ENCODE results near the gene HOXA6.

The HOXA6 gene

DNA sequence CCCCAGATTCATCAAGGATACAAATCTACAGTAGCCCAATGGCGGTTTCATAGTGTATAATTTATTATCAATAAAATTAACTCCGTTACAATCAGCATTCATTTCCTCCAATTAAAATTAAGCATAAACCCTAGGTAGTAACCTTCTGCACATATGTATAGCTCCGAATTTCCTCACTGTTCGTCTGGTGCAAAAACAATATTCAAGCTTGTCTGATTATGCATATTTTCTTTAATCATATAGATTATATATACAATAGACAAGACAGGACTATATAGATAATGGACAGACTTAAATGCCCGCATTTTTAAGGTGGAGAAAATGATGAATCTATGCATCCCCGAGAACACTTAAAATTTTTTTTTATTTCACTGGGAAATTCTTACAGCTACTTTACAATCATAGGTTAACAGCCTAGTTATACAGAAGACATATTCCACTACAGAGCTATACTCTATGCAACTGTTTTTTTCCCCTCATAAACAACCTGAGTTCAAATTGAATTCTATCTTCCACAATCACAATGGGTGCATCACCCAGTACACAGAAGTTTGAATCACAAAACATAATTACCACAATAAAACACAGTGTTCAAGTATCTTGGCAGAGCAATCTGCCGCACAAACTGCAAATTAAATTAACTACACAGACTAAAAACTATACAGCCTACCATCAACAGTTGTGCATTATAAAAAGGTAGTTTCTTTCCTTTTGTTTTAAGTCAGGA is 15.2 kb upstream of the HOXA6 start:
- no peak for DNase-seq (ENCODE audit: low read depth in 1 of 2, low spot score in 1 of 2)

DNA sequence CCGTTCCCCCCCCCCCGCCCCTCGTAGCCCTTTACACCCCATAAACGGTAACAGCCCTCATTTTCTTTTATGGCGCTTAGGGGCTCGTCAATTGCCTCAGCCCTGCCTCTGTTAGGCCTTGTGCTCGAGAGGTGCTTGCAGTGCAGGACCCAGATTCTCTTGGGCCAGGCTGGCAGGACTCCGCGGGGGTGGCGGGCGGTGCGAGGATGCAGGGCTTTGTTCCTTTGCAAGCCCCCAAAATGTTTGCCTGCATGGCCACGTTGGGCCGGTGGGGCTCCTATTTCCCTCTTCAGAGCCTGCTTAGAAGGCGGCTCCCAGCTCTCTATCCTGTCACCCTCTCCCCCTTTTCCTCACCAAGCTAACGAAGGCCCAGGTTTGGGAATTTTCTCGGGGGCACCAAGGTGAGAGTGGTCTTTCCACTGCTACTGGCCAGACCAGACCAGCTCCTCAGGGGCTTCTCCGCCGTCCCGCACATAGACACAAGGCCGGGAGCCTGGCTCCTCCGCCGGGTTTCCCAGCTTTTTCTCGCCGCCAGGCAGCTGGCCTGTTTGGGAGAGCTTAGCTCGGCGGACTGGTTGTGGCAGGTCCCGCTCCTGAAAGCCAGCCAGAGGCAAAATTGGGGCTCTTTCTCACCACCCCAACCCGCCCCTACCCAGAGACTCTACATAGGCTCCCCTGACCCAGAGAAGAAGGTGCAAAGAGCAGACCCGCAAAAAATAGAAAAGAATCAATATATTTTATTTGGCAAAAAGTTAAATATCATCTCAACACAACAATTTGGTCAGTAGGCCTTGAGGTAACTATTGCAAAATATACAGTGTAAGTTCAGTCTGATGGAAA is 14.4 kb upstream of the HOXA6 start:
- DNase-seq (ENCODE audit: low read depth in 1 of 2, low spot score in 1 of 2) = no peak

DNA sequence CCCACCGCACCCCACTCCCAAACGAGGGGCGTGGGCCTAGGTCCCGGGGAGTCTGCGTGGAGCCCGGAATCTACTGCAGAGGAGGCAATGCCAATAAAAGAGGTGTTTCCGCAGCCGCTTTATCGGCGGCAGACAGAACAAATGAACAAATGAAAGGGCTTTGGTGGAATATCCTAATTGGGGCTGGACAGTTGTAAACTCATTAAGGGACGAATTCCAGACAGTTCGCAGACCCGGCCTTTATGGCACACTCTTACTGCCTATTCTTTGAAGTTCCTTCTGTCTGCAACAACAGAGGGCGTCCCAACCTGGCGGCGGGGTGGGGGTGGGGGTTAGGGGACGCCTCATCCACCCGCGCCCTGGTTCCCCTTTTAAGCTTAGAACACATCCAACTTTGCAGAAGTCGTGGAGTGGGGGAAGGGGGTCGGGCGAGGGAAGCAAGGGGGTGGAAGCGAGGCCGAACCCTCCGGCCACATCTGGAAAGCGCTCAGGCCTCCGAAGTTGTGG is 13.7 kb upstream of the HOXA6 start:
- DNase-seq (ENCODE audit: low read depth in 1 of 2, low spot score in 1 of 2) = no peak

DNA sequence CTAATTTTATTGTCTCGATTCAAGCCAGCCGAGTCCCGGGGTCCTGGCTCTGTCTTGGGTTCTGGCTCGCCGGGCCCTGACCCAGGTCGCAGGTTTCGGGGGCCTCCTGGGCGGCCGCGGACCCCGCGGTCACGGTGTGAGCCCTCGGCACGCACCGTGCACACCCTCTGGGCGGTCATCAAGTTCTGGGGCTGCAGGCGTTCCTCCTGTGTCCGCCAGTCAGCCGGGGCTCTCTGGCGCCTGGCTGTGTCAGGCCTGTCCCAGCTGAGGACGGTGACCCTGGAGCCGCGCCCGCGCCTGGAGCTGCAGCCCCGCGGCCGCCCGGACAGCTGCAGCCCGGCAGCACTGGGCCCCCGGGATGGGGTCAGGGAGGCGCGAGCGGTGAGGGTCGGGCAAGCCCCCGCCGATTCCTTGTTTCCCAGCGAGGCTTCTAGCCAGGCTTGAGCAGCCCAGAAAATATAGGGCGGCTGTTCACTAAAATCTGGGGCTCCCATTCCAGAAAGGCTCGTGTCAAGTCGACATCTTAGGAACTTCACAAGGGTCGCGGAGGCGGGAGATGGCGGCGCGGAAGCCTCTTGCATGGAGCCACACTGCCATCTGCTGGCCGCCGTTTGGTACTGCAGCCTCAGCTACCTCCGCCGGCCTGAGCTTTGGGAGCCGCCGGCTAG is 13.1 kb upstream of the HOXA6 start:
- DNase-seq (ENCODE audit: low read depth in 1 of 2, low spot score in 1 of 2) = peak; percentile 81 to 84

DNA sequence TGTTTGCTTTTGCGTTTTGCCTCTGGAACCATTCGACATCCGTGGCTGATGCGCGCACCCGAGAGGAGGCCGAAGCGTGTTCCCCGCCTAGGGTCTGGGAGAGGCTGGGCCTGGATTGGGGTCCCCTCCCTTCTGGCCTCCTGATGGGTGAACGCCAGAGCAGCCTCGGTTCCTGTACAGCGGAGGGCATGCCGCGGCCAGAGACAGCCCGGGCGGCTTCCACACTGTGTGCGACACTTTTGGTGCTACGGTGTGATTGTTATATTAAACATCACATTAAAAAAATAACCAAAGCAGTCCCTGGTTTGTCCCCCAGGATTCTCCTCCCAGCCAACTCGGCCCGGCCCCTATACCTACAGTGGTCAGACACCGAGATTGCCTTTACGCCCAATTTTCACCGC is 12.6 kb upstream of the HOXA6 start:
- DNase-seq (ENCODE audit: low read depth in 1 of 2, low spot score in 1 of 2) = no peak

DNA sequence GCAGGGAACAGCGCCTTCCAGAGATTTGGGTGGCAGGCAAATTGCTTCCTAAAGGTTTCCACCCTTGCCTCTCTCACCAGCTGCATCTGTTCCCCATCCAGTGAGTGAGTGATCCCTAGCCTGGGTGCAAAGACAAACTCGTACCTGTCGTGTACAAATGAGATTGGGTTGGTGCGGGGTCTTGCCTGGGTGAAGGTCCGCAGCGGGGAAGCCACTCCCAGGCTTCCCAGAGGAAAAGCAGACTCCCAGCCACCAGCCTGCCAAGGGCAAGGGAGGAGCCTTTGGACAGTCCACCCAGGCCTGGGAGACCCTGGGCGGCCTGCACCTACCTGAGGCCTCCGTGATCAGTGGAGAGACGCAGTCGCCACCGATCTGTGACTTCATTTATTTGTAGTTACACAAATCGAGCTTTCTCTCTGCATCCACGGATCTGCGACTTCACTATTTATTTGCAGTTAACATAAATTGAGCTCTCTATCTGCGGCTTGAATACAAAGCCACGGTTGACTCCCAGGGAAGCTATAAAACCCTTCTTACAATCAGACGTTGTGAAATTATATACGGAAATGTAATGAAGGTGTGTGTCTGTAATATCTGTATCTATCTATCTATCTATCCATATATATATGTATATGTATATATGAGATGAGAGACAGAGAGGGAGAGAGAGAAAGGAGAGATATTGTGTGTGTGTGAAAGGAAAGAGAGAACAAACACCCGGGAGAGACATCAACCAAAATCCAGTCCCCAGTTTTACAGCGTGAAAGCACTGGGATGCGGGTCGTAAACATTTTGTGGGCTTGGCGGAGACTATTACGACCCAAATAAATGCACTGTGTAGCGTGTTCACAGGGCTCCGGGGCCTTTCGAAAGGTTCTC is 11.9 kb upstream of the HOXA6 start:
- no peak for DNase-seq (ENCODE audit: low read depth in 1 of 2, low spot score in 1 of 2)

DNA sequence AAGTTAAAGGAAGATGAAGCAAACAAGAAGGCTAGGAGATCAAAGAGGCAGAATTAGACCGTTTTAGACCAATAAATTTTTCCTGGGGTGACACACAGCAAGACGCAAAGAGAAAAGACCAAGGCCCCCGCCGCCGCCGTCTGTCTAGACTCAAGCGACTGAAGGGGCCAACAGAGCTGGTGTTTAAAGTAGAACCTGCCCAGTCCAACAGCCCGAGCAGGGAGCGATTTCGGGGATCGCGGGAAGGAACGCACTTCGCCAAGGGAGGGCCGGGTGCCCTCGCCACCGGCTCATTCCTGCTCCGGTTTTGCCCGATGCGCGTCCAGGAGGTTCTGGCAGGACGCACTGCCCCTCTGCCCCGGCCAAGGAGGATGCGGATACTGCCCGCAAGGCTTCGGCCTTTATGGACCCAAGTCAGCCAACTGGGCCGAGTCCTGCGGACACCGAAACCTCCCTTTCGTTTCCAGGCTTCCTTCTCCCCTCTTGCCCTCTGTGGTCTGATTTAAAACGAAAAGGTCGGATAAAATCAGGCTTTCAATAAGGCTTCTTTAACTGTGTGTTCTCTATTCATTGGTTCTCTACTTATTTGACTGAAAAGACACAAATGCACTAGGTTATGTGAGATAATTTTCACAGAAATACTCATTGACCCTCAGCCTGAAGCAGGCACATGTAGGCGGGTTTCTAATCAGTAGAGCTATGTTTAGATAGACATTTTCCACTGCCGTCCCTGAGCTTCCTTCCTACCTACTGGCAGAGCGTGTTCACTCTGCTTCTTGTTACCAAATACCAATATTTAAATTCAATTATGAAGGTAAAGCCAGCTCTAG is 11.1 kb upstream of the HOXA6 start:
- no peak for DNase-seq (ENCODE audit: low read depth in 1 of 2, low spot score in 1 of 2)

DNA sequence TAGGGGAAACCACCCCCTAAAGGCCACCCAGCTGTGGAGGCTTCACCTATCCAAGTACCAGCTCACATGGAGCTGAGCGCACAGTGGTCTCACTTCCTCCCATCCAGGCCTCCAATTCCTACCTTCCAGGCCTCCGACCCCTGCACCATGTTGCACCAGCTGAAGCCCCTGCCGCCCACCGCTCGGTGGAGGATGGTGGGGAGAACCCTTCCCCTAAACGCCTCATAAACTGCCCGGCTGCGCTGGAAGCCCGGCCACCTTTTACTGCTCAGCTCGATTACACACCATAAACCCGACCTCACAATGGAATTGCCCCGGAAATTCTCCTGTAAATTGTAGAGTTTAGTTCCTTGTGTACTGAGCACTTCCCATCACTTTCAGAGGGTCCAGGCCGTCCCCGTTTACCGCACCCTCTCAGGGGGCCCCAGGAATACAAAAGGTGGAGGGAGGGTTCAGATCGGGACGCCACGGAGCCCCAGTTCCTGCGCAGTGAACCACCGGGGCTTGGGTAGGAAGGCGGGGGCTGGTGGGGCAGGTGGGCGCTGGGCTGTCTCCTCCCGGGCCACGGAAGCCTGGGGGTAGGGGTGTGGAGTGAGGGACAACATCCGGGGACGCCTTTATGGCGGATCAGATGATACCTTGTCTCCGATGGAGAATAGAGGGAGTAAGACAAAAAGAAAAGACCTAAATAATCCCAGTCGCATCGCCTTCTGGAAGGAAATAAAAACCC is 10.3 kb upstream of the HOXA6 start:
- DNase-seq (ENCODE audit: low read depth in 1 of 2, low spot score in 1 of 2) = no peak

DNA sequence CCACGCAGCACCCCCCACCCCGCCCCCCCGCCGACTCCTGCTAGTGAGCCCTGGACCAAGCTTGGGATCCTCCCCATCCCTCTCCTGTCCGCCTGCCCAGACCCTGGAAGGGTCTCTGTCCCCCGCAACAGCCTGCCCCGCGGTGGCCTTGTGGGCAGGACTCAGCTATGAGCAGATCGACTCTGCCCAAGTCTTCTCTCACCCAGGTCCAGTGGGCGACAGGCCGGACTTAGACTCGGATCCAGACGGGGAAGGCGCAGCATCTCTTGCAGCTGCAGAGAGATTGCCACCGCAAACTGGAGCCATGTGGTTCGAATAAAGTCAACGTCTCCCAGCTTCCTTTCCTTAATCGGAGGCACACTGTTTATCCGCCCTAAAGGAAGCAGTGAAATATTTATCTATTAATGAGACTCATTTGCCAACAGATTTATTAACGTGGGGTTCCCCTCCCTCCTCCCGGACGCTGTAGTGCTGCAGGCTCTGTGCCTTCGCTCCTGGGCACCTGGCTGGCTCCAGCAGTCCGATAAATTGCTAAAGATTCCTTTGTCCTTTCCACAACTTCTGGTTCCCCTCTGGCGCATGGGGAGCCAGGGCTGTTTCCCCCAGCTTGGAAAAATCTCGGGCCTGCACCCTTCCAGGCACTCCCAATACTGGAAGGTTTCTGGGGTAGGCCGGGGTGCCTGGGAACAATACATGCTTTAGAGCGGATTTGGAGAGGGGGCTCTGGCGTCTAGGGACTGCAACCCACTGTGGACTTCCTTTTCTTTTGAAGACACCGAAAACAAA is 9.5 kb upstream of the HOXA6 start:
- DNase-seq (ENCODE audit: low read depth in 1 of 2, low spot score in 1 of 2) = no peak

DNA sequence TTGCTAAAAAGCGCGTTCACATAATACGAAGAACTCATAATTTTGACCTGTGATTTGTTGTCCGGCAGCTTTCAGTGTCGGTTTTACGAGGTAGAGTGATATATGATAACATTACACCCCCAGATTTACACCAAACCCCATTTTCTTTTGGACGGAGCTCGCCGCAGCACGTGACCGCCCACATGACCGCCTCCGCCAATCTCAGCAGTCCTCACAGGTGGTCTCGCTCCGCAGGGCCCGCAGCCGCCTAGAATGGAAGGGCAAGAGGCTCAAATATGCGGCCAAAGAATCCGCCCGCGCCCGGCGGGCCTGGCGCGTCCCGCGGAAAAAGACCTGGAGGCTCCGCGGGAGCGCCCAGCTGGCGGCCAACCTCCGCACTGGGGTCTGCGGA is 8.9 kb upstream of the HOXA6 start, which contains the start of gene HOXA7:
Gene HOXA7 (minus strand): TSS at position 168 of the 391 bp plus-strand sequence. CDS start 130 bp downstream, at position 38.
- no peak for DNase-seq (ENCODE audit: low read depth in 1 of 2, low spot score in 1 of 2)

DNA sequence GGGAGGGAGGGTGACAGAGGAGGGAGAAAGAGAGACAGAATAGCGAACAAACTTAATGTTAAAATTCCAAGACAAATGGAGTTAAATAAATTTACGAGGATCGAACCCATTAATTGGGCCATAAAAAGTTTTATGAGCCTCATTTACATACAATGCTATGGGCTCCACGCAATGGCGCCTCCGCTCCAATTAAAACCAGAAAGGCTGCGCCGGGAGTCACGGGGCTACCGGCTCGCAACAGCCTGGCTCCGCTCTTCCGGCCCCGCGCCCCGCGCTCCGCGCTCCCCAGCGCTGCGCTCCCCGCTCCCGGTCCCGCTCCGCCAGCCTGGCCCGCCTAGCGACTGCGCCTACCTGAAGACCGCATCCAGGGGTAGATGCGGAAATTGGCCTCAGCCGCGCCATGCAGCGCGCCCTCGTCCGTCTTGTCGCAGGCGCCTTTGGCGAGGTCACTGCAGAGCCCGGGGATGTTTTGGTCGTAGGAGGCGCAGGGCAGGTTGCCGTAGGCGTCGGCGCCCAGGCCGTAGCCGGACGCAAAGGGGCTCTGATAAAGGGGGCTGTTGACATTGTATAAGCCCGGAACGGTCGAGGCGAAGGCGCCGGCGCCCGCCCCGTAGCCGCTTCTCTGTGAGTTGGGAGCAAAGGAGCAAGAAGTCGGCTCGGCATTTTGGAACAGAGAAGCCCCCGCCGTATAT is 8.4 kb upstream of the HOXA6 start:
- no peak for DNase-seq (ENCODE audit: low read depth in 1 of 2, low spot score in 1 of 2)

DNA sequence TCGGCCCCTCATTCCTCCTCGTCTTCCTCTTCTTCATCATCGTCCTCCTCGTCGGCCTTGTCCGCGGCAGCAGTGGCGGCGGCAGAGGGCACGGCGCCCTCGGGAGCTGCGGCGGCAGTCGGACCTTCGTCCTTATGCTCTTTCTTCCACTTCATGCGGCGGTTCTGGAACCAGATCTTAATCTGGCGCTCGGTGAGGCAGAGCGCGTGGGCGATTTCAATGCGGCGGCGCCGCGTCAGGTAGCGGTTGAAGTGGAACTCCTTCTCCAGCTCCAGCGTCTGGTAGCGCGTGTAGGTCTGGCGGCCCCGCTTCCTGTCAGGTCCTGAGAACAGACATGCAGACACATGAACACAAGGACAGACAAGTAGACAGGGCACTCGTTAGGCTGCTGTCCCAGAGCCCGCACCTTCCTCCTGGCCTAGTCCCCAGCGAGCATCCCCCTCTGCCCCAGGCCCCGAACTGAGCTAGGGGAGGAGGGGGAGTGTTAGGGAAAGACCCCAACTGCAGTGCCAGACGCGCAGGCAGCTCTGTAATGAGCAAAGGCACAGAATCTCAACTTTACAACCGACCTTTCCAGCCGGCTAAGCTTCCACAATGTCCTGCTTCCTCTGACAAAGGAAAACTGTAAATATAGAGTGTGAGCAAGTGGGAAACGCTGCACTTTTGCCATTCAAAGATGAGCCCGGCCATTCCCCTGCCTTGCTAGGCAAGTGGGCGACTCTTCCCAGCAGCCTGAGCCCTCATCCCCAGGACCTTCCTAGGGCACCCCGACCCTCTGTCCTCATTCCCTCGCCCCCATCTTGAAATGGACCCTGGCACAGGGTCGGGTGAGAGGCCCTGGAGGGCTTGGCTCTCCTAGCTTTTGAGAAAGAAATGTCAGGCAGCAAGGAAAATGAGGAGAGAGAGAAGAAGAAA is 7.6 kb upstream of the HOXA6 start:
- no peak for DNase-seq (ENCODE audit: low read depth in 1 of 2, low spot score in 1 of 2)

DNA sequence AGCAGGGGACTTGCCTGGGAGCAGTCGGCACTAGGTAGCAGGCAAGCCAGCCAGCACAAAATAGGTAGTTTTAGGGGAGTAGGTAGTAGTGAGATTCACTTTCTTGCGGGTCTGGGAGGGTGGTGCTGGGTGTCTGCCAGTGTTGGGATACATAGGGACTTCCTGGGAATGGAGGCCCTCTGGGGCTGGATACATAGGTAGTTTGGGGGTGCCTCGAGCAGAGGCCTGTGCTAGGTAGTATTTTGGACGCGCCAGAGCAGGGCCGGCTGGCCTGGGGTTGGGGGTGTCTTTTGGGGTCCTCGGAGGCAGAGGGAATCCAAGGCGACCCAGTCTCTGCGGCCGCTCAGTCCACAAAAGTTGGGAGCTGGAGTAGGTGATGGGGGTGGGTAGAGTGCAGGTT is 6.8 kb upstream of the HOXA6 start:
- no peak for DNase-seq (ENCODE audit: low read depth in 1 of 2, low spot score in 1 of 2)

DNA sequence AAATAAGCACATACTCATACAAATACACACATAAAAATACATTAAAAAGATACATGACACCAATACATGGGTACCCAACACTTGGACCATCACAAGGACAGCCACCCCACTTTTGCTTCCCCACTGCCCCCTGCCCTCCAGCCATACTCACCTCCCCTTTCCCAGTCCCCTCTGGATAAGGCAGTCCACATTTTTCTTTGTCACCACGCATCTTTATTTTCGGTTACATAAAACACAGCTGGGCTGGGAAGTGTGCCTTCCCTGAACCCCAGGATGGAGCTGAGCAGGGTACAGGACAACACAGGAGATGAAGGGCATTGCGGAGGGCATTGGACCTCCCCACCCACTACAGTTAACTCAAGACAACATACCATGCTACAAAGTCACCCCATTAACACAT is 6.0 kb upstream of the HOXA6 start:
- DNase-seq (ENCODE audit: low read depth in 1 of 2, low spot score in 1 of 2) = no peak

DNA sequence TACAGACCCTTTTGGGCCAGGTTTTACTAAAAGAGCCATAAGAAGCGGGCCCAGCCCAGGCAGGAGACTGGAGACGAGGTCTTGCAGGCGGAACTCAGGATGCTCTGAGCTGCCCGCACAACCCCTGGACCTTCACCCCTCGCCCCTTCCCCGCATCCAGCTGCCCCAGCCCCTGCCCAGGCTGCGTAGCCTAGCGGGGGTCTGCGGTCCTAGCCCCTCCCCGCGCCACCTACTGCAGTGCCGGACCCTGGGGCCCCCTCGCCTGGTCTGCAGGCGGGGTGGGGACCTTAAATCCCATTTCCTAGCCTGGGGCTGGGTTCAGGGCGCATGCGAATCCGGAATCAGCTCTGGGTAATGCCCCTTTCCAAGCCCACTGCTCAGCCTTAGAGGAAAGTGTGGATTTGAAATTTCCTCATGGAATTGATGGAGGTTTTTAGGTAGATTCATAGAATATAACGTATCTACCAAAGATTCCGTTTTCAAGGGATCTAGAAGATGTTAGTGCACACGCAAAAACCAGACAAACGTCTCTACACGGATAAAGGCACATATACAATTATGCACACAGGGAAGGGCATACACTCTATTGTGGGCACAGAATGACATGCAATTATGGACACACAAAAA is 5.4 kb upstream of the HOXA6 start:
- no peak for DNase-seq (ENCODE audit: low read depth in 1 of 2, low spot score in 1 of 2)
